Lung (tissue), 12 donors: Measurements from ENCODE around the gene RNF7. TPM values are rescaled to one million over a fixed set of nuclear protein-coding genes. Genes with fewer than 3 reads are reported as not detected.

ENCODE experiments used
- ATAC-seq: fragments of 200-7000 bp; cut with Tn5 transposase; one replicate; pipeline ENCODE4 v1.9.1; 2020; ENCODE audit warnings: moderate number of reproducible peaks; ENCODE audit not compliant: insufficient read depth, low FRiP score
- DNase-seq, 3 donors: peaks; one replicate each; pipeline ENCODE4 v3.0.0-alpha.2; 2013 to 2017
- H3K27ac ChIP-seq, 2 donors: one replicate each; pipeline ENCODE4 v1.5.1; 2013; ENCODE audit warnings: mild to moderate bottlenecking in 2 of 2, moderate library complexity in 2 of 2, control low read depth in 1 of 2, inconsistent platforms in 1 of 2, low read depth in 1 of 2, low read length in 1 of 2
- H3K27me3 ChIP-seq, 3 donors: one replicate each; pipeline ENCODE4 v1.5.1; 2013; ENCODE audit warnings: low read length in 2 of 3; ENCODE audit not compliant: control insufficient read depth in 3 of 3, insufficient read depth in 3 of 3
- H3K36me3 ChIP-seq, 4 donors: one replicate each; pipeline ENCODE4 v1.5.1; 2013; ENCODE audit warnings: low read length in 4 of 4, mild to moderate bottlenecking in 1 of 4, moderate library complexity in 1 of 4; ENCODE audit not compliant: control insufficient read depth in 4 of 4, insufficient read depth in 4 of 4
- H3K4me1 ChIP-seq, 5 donors: one replicate each; pipeline ENCODE4 v1.5.1; 2013; ENCODE audit warnings: low read length in 5 of 5, mild to moderate bottlenecking in 2 of 5, moderate library complexity in 1 of 5; ENCODE audit not compliant: control insufficient read depth in 5 of 5, insufficient read depth in 5 of 5
- H3K4me3 ChIP-seq: one replicate; pipeline ENCODE4 v1.5.1; 2013; ENCODE audit warnings: mild to moderate bottlenecking, control low read depth, moderate library complexity
- H3K9ac ChIP-seq, 2 donors: one replicate each; pipeline ENCODE4 v1.5.1; 2013; ENCODE audit warnings: low read length in 2 of 2, control low read depth in 1 of 2; ENCODE audit not compliant: insufficient read depth in 1 of 2
- H3K9me3 ChIP-seq, 4 donors: one replicate each; pipeline ENCODE4 v1.5.1; 2013; ENCODE audit warnings: low read length in 3 of 4, mild to moderate bottlenecking in 1 of 4, moderate library complexity in 1 of 4; ENCODE audit not compliant: control insufficient read depth in 4 of 4, insufficient read depth in 3 of 4
- CTCF ChIP-seq: IDR thresholded peaks from 2 replicates; pipeline ENCODE4 v1.5.1; 2012; ENCODE audit warnings: mild to moderate bottlenecking; ENCODE audit errors: control extremely low read depth, extremely low read depth
- WGBS, 2 donors: extraction: QIAGEN DNeasy Blood & Tissue Kit; methylation state at CpG; one replicate each; pipeline ENCODE4 v1.1.7; 2013; 5-methylcytosine and 5-hydroxymethylcytosine counted together
- polyA plus RNA-seq, 2 donors: library from polyadenylated mRNA; stranded (reverse); fragments of 200-250 nt; gene quantifications; one replicate each; pipeline ENCODE4 v1.2.1, GENCODE V29; 2013
- total RNA-seq, 2 donors: library from RNA; depleted of rRNA in 1 of 2; stranded (reverse); fragments of >200 nt in 1 of 2; gene quantifications; one replicate each; pipeline ENCODE4 v1.2.1, GENCODE V29; 2014 to 2021
- donor health status: control.
- donor health status: control.
- donor health status: Bipolar disorder and iron deficiency.
- donor health status: healthy.
- donor health status: DM: yes; HTN: yes; CAD: no.

RNF7 gene
- total and polyA plus RNA-seq, 4 donors, result 41.0 to 180 (median 86.2) TPM

DNA sequence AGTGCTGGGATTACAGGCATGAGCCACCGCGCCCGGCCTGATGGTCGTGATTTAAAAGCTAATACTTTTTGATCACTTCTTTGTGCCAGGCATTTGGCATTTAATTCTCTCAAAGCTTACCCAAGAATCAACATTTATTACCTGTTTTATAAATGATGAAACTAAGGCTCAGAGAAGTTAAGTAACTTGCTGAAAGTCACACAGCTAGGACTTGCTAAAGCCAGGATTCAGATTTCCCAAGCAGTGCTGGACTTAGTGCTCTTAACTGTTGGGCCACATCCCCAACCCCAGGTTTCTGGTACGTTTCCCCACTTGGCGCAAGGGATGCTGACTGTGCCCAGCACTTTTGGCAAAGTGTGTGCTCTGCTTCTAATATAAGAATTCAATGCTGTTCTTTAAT is 35.6 kb downstream of the RNF7 start:
- no peak for TF ChIP-seq CTCF
- peaks cover 0 to 1% (median 0%) of the 10 kb centered on the region in 4 donors for H3K9me3 ChIP-seq
- H3K27ac ChIP-seq, result no peak overlapping the region
- ATAC-seq, result no peak
- 94 to 97% methylated on average over 6 of the region's 6 CpGs for WGBS, 2 donors
- DNase-seq, result no peak
- peaks cover 0 to under 1% (median 0%) of the 10 kb centered on the region in 5 donors for H3K4me1 ChIP-seq
- H3K9ac ChIP-seq, result no peak overlapping the region
- H3K36me3 ChIP-seq, result no peaks in the 10 kb centered on the region
- no peak overlapping the region for H3K4me3 ChIP-seq
- H3K27me3 ChIP-seq, result no peaks in the 10 kb centered on the region

DNA sequence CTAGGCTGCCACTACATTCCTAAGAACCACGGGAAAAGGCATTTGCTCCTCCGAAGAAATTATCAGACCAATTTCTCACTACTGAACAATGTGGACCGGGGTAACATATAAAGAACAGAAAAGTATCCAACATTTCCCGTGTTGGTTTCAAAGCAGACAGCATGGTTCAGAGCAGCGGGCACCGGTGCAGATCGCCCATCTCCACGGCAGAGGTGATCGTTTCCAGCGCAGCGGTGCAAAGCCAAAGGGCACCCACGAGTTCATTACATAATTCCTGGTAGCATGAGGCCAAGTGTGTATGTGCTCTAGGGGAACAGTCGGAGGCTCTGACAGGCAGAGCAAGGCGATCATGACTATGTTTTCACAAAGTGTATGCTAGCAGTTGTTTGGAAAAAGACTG is 38.3 kb downstream of the RNF7 start:
- Histone ChIP-seq H3K27ac (no peak overlapping the region), H3K9me3 (peaks cover 0 to 1% (median 0%) of the 10 kb centered on the region in 4 donors), H3K27me3 (no peaks in the 10 kb centered on the region), H3K4me1 (no peaks in the 10 kb centered on the region), H3K36me3 (no peaks in the 10 kb centered on the region), H3K4me3 (no peak overlapping the region), H3K9ac (no peak overlapping the region)
- no peak for ATAC-seq
- no peak for TF ChIP-seq CTCF
- WGBS, 2 donors, result 93 to 97% methylated on average over 14 of the region's 14 CpGs
- DNase-seq, result no peak

DNA sequence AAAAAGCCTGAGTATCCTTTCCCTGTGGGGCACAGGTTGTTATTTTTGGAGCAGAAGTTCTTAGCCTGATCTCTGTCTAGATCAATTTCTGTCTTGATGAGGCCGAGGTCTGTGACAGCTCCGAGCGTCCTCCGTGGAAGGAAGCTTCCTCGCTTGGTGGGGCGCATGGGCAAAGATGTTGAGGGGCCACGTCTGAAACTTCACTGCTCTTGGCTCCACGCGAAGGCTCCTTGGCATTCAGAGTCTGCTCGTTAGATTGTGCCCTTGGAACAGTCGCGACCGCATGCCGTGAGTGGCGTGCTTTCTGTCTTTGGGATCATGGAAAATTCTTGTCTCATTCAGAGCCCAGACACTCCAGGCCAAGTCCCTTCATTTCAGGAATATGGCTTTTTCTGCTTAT is 38.8 kb downstream of the RNF7 start:
- no peaks in the 10 kb centered on the region for H3K27me3 ChIP-seq
- H3K27ac ChIP-seq, result no peak overlapping the region
- no peaks in the 10 kb centered on the region for H3K4me1 ChIP-seq
- H3K9ac ChIP-seq, result no peak overlapping the region
- TF ChIP-seq CTCF, result no peak
- H3K4me3 ChIP-seq, result no peak overlapping the region
- no peak for ATAC-seq
- H3K36me3 ChIP-seq, result no peaks in the 10 kb centered on the region
- WGBS, 2 donors, result 93 to 95% methylated on average over 15 of the region's 15 CpGs
- peaks cover 0 to 1% (median 0%) of the 10 kb centered on the region in 4 donors for H3K9me3 ChIP-seq
- DNase-seq, result no peak
